ENCODE results near the gene MRPS12. TPM values are rescaled to one million over a fixed set of nuclear protein-coding genes. Genes with fewer than 3 reads are reported as not detected.

MRPS12 gene
- total RNA-seq, 2 donors from 2014 or later, result 16.6 to 16.8 TPM

GRCh38 chr19:38918526-38918925 lies 12.2 kb upstream of the MRPS12 start:
- ATAC-seq (no peak), DNase-seq (no peak)
- no peaks in the 10 kb centered on the region for H3K9me3 ChIP-seq
- TF ChIP-seq, protein P1, sequence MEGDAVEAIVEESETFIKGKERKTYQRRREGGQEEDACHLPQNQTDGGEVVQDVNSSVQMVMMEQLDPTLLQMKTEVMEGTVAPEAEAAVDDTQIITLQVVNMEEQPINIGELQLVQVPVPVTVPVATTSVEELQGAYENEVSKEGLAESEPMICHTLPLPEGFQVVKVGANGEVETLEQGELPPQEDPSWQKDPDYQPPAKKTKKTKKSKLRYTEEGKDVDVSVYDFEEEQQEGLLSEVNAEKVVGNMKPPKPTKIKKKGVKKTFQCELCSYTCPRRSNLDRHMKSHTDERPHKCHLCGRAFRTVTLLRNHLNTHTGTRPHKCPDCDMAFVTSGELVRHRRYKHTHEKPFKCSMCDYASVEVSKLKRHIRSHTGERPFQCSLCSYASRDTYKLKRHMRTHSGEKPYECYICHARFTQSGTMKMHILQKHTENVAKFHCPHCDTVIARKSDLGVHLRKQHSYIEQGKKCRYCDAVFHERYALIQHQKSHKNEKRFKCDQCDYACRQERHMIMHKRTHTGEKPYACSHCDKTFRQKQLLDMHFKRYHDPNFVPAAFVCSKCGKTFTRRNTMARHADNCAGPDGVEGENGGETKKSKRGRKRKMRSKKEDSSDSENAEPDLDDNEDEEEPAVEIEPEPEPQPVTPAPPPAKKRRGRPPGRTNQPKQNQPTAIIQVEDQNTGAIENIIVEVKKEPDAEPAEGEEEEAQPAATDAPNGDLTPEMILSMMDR (IDR thresholded peaks at IDR 0.05), result no peak
- no peak for TF ChIP-seq POLR2A (IDR thresholded peaks at IDR 0.05)
- no peaks in the 10 kb centered on the region for H3K27me3 ChIP-seq
- intact Hi-C loops (cut with DNase I), result loop anchor here (10.0 kb wide), 1 partner anchor 394 kb away; no protein-coding TSS in a partner anchor
- 88 to 96% methylated on average over 5 to 10 of the region's 10 CpGs for WGBS, 2 donors
- H3K27ac ChIP-seq, result no peak overlapping the region
- H3K4me3 ChIP-seq, result no peak overlapping the region
- H3K4me1 ChIP-seq, result no peaks in the 10 kb centered on the region
- H3K36me3 ChIP-seq (replicated peaks in 1 of 2; ENCODE audit: insufficient read depth in 1 of 2, low read depth in 2 of 2), result peaks cover 0 to 8% of the 10 kb centered on the region in 2 donors

DNA sequence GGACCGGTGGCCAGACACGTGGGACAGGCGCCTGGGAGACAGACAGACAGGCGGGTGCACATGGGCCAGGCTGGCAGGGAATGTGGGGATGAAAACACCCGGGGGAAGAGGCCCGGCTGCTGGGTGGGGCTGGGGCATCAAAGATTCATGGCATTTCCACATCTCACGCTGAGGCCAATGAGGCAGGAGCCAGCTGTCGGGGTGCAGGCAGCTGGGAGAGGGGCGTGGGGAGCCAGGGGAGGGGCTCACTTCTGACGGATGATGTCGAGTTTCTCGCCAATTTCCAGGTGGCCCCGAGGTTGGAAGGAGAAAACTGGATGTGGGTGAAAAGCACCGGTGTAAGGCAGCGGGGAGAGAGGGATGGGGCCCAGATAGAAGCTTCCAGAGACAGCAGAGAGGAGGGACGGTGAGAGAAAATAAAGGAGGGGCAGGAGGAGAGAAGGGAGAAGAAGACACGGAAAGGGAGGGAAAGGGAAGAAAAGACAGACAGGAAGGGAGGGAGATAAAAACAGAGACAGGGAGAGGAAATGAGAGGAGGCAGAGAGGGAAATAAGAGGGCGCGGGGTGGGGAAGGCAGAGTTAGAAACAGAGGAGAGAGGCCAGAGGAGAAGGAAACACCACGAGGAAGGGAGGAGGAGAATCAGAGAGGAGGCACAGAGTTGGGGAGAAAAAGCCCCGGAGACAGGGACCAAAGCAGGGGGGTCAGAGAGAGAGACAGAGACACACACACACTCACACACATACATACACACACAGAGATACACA lies 10.7 kb upstream of the MRPS12 start:
- Histone ChIP-seq H3K36me3 (replicated peaks in 1 of 2; ENCODE audit: insufficient read depth in 1 of 2, low read depth in 2 of 2) (peaks cover 0 to 15% of the 10 kb centered on the region in 2 donors), H3K4me1 (no peaks in the 10 kb centered on the region), H3K4me3 (no peak overlapping the region), H3K27me3 (no peaks in the 10 kb centered on the region), H3K9me3 (no peaks in the 10 kb centered on the region), H3K27ac (no peak overlapping the region)
- no peak for TF ChIP-seq POLR2A (IDR thresholded peaks at IDR 0.05)
- TF ChIP-seq, protein P1 (IDR thresholded peaks at IDR 0.05), result no peak
- DNase-seq (no peak), ATAC-seq (no peak)
- intact Hi-C loops (cut with DNase I), result loop anchor here (10.0 kb wide), 2 partner anchors 395 to 515 kb away; partner anchors contain the start of gene FAM98C
- 72 to 78% methylated on average over 21 of the region's 21 CpGs for WGBS, 2 donors

- Histone ChIP-seq H3K36me3 (replicated peaks in 1 of 2; ENCODE audit: insufficient read depth in 1 of 2, low read depth in 2 of 2) (peaks cover 0 to 18% of the 10 kb centered on the region in 2 donors), H3K9me3 (no peaks in the 10 kb centered on the region), H3K27ac (no peak overlapping the region), H3K4me3 (no peak overlapping the region), H3K27me3 (no peaks in the 10 kb centered on the region), H3K4me1 (no peaks in the 10 kb centered on the region)
- no peak for ATAC-seq
- no peak for DNase-seq
- intact Hi-C loops (cut with DNase I), result loop anchor here (10.0 kb wide), 1 partner anchor 516 kb away; the partner anchor contains the start of gene FAM98C
- WGBS, 2 donors, result 68 to 85% methylated on average over 8 to 14 of the region's 14 CpGs
- no peak for TF ChIP-seq POLR2A (IDR thresholded peaks at IDR 0.05)
- TF ChIP-seq, protein P1 (IDR thresholded peaks at IDR 0.05), result no peak
Observed at GRCh38 chr19:38920602-38921419, 9.9 kb upstream of the MRPS12 start.

DNA sequence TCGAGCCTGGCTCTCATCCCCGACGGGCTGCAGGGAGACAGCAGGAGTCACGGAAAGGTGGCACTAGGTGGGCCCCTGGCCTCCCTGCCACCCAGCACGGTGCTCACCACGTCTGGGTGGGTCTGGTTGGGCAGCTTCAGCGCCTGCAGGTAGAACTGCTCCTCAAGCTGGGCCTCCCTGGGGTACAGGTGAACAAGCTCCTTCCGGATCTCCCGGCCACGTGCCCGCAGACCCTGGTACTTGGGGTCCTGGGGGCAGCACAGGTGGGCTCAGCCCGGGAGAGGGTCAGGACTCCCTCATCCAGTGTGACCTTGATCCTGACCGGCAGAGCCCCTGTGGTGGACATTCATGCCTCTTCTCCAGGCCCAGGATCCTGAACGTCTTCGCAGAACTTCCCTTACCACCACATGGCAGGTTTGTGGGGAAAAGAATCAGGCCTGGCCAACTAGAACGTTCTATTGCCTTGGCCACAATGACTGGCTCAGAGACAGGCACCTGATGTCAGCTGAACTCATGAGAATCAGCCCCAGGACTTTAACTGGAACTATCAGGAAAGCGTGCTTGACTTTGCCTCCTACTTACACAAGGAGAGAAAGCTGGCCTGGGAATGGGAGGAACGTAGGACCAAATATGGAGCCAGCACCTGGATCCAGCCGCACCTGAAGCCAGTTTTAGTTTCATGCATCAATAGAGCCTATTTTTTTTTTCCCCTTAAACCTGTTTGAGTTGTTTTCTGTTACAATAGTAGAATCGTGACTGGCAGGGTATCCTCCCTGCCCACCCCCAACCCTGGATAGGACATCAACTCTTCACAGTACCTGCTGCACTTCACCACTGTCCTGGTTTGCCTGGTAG lies 9.1 kb upstream of the MRPS12 start:
- ATAC-seq (no peak), DNase-seq (no peak)
- no peak overlapping the region for H3K27ac ChIP-seq
- TF ChIP-seq POLR2A (IDR thresholded peaks at IDR 0.05), result no peak
- TF ChIP-seq, protein P1 (IDR thresholded peaks at IDR 0.05), result no peak
- H3K27me3 ChIP-seq, result no peaks in the 10 kb centered on the region
- no peaks in the 10 kb centered on the region for H3K4me1 ChIP-seq
- 85 to 89% methylated on average over 11 to 19 of the region's 20 CpGs for WGBS, 2 donors
- H3K9me3 ChIP-seq, result no peaks in the 10 kb centered on the region
- H3K36me3 ChIP-seq (replicated peaks in 1 of 2; ENCODE audit: insufficient read depth in 1 of 2, low read depth in 2 of 2), result peaks cover 0 to 18% of the 10 kb centered on the region in 2 donors
- intact Hi-C loops (cut with DNase I), result loop anchor here (10.0 kb wide), 1 partner anchor 517 kb away; the partner anchor contains the start of gene FAM98C
- no peak overlapping the region for H3K4me3 ChIP-seq
